C4-2B (cell line): Measurements from ENCODE around the gene GPR137.

Source experiments
- ZFX ChIP-seq: fragments of 450-650 bp; IDR thresholded peaks from 2 replicates; pipeline ENCODE4 v1.6.1; 2017
- TF ChIP-seq, protein P1 (sequence below): fragments of 450-650 bp; conservative IDR thresholded peaks from 2 replicates; pipeline ENCODE4 v1.5.1; 2017; ENCODE audit warnings: mild to moderate bottlenecking

DNA sequence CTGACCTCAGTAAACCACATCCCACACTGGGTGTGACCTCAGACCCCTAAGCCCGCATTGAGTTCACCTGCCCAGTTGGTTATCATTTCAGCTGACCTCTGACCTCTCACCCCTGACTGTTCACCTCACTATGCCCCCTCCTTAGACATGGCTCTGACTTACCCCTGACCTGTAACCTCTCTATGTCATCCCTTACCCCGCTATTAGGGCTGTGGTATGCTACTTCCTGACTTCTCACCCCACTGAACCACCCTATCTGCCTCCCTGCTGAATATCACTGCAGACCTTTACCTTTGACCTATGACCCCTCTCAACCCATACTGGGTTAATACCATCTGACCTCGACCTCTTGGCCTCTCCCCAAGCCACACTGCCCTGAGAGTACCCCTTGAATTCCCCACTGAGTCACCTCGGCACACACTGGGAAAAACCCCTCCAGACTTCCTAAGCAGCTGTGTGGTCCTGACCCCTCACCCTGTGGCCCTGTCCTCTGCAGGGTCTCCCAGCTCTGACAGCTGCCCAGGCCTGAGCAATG, 26.0 kb upstream of the GPR137 start:
- TF ChIP-seq, protein P1, sequence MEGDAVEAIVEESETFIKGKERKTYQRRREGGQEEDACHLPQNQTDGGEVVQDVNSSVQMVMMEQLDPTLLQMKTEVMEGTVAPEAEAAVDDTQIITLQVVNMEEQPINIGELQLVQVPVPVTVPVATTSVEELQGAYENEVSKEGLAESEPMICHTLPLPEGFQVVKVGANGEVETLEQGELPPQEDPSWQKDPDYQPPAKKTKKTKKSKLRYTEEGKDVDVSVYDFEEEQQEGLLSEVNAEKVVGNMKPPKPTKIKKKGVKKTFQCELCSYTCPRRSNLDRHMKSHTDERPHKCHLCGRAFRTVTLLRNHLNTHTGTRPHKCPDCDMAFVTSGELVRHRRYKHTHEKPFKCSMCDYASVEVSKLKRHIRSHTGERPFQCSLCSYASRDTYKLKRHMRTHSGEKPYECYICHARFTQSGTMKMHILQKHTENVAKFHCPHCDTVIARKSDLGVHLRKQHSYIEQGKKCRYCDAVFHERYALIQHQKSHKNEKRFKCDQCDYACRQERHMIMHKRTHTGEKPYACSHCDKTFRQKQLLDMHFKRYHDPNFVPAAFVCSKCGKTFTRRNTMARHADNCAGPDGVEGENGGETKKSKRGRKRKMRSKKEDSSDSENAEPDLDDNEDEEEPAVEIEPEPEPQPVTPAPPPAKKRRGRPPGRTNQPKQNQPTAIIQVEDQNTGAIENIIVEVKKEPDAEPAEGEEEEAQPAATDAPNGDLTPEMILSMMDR, result no peak
- no peak for TF ChIP-seq ZFX
